Measurements from ENCODE around the gene TAS1R3.

TAS1R3 gene

GRCh38 chr1:1347026-1347595, 16.0 kb downstream of the TAS1R3 start:
- TF ChIP-seq TAF1 (IDR thresholded peaks at IDR 0.05; ENCODE audit: low read depth): no peak
- no peak for TF ChIP-seq FOXM1 (IDR thresholded peaks at IDR 0.05; ENCODE audit: borderline replicate concordance, low read depth)
- no peak for TF ChIP-seq NFIC (IDR thresholded peaks at IDR 0.05)
- no peak for TF ChIP-seq TCF12 (IDR thresholded peaks at IDR 0.05; ENCODE audit: low read depth)
- TF ChIP-seq ZBTB7A (IDR thresholded peaks at IDR 0.05; ENCODE audit: low read depth): 0 out of 2 replicates have a peak, but pooled peaks have one; percentile 15
- TF ChIP-seq EGR1 (IDR thresholded peaks at IDR 0.05): no peak
- no peak for TF ChIP-seq CREB1 (IDR thresholded peaks at IDR 0.05; ENCODE audit: low read depth)
- TF ChIP-seq YY1 (IDR thresholded peaks at IDR 0.05; ENCODE audit: low read depth): no peak

GRCh38 chr1:1347663-1348419, 16.8 kb downstream of the TAS1R3 start:
- no peak for TF ChIP-seq EP300 (IDR thresholded peaks at IDR 0.05; ENCODE audit: borderline replicate concordance)
- TF ChIP-seq TCF12 (IDR thresholded peaks at IDR 0.05; ENCODE audit: low read depth): no peak; the same call in 1 of the 2 replicates
- peak; percentile 21; the same call in 1 of the 2 replicates for TF ChIP-seq TAF1 (IDR thresholded peaks at IDR 0.05; ENCODE audit: low read depth)
- no peak for TF ChIP-seq YY1 (IDR thresholded peaks at IDR 0.05; ENCODE audit: low read depth)
- no peak for TF ChIP-seq REST (IDR thresholded peaks at IDR 0.05; ENCODE audit: low read depth)
- TF ChIP-seq TEAD4 (IDR thresholded peaks at IDR 0.05): no peak
- peak; percentile 79 for TF ChIP-seq MAX (IDR thresholded peaks at IDR 0.05)
- TF ChIP-seq USF1 (IDR thresholded peaks at IDR 0.05): no peak
- TF ChIP-seq ZBTB7A (IDR thresholded peaks at IDR 0.05; ENCODE audit: low read depth): peak; percentile 17; the same call in 1 of the 2 replicates
- 0 out of 2 replicates have a peak, but pooled peaks have one; percentile 17 for TF ChIP-seq EGR1 (IDR thresholded peaks at IDR 0.05)

- TF ChIP-seq MAX (IDR thresholded peaks at IDR 0.05) (peak; percentile 73), EP300 (IDR thresholded peaks at IDR 0.05; ENCODE audit: borderline replicate concordance) (no peak), YY1 (IDR thresholded peaks at IDR 0.05; ENCODE audit: low read depth) (peak; percentile 59; the same call in 1 of the 2 replicates)
Observed at GRCh38 chr1:1348420-1349255, 17.6 kb downstream of the TAS1R3 start.

GRCh38 chr1:1349256-1350012, 18.4 kb downstream of the TAS1R3 start, which contains the start of gene DVL1:
Gene DVL1, minus strand, starts transcription at chr1:1349418. Its CDS starts 353 bp downstream, at chr1:1349065.
- TF ChIP-seq CREB1 (IDR thresholded peaks at IDR 0.05; ENCODE audit: low read depth): peak; percentile 47; the same call in 1 of the 2 replicates
- no peak for TF ChIP-seq CEBPB (IDR thresholded peaks at IDR 0.05)
- peak; percentile 87 for TF ChIP-seq ZBTB7A (IDR thresholded peaks at IDR 0.05; ENCODE audit: low read depth)
- peak; percentile 37 for TF ChIP-seq RAD21 (IDR thresholded peaks at IDR 0.05; ENCODE audit: low read depth)
- TF ChIP-seq EGR1 (IDR thresholded peaks at IDR 0.05): no peak
- no peak for TF ChIP-seq USF1 (IDR thresholded peaks at IDR 0.05)
- TF ChIP-seq FOXM1 (IDR thresholded peaks at IDR 0.05; ENCODE audit: borderline replicate concordance, low read depth): no peak
- no peak for TF ChIP-seq NFIC (IDR thresholded peaks at IDR 0.05)

GRCh38 chr1:1351511-1352427, 20.7 kb downstream of the TAS1R3 start:
- TF ChIP-seq ZBTB7A (IDR thresholded peaks at IDR 0.05; ENCODE audit: low read depth): no peak
- no peak for TF ChIP-seq USF1 (IDR thresholded peaks at IDR 0.05)
- TF ChIP-seq MAX (IDR thresholded peaks at IDR 0.05): no peak
- TF ChIP-seq YY1 (IDR thresholded peaks at IDR 0.05; ENCODE audit: low read depth): no peak
- TF ChIP-seq TCF12 (IDR thresholded peaks at IDR 0.05; ENCODE audit: low read depth): no peak
- TF ChIP-seq RAD21 (IDR thresholded peaks at IDR 0.05; ENCODE audit: low read depth): no peak
- no peak for TF ChIP-seq FOXM1 (IDR thresholded peaks at IDR 0.05; ENCODE audit: borderline replicate concordance, low read depth)
- TF ChIP-seq TAF1 (IDR thresholded peaks at IDR 0.05; ENCODE audit: low read depth): no peak
- no peak for TF ChIP-seq CREB1 (IDR thresholded peaks at IDR 0.05; ENCODE audit: low read depth)
- no peak for TF ChIP-seq NFIC (IDR thresholded peaks at IDR 0.05)
- TF ChIP-seq REST (IDR thresholded peaks at IDR 0.05; ENCODE audit: low read depth): no peak
- TF ChIP-seq EGR1 (IDR thresholded peaks at IDR 0.05): no peak
- TF ChIP-seq TEAD4 (IDR thresholded peaks at IDR 0.05): no peak
- TF ChIP-seq CEBPB (IDR thresholded peaks at IDR 0.05): no peak
- no peak for TF ChIP-seq EP300 (IDR thresholded peaks at IDR 0.05; ENCODE audit: borderline replicate concordance)
